ENCODE data around the gene OPTN. TPM values are rescaled to one million over a fixed set of nuclear protein-coding genes. Genes with fewer than 3 reads are reported as not detected.

Gene OPTN
- 15.2 and 18.3 TPM in 2 replicates for total RNA-seq (2014; rRNA removed; shearing (Covaris generic))

DNA sequence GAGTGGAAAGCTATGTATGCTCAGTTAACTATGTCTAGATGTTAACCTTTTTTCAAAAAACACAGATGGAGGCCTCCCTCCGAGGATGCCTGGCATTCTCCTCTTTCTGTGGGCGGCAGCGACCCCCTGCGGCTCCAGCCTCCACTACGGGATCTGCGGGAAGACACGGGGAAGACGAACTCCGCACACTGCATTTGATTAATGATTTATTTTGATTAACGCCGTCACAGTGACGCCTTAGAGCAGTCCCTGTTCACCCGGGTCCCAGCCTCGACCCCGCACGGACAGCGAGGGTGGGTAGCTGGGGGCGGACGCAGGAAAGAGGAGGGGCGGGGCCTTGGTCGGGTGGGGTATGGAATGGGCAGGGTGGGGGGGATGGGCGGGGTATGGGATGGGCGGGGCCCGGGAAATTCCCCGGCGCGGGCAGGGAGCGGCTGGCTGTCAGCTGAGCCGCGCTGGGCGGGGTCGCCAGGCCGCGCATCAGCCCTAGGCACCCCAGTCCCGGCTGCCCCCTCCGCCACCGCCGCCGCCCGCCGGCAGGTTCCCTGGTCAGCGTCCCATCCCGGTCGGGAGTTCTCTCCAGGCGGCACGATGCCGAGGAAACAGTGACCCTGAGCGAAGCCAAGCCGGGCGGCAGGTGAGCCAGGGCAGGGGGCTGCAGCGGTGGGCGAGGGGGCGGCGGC is at the start of gene OPTN:
Gene OPTN, plus strand, starts transcription at position 498 of the 683 bp plus-strand sequence. CDS start 8,960 bp downstream, outside the sequence.

DNA sequence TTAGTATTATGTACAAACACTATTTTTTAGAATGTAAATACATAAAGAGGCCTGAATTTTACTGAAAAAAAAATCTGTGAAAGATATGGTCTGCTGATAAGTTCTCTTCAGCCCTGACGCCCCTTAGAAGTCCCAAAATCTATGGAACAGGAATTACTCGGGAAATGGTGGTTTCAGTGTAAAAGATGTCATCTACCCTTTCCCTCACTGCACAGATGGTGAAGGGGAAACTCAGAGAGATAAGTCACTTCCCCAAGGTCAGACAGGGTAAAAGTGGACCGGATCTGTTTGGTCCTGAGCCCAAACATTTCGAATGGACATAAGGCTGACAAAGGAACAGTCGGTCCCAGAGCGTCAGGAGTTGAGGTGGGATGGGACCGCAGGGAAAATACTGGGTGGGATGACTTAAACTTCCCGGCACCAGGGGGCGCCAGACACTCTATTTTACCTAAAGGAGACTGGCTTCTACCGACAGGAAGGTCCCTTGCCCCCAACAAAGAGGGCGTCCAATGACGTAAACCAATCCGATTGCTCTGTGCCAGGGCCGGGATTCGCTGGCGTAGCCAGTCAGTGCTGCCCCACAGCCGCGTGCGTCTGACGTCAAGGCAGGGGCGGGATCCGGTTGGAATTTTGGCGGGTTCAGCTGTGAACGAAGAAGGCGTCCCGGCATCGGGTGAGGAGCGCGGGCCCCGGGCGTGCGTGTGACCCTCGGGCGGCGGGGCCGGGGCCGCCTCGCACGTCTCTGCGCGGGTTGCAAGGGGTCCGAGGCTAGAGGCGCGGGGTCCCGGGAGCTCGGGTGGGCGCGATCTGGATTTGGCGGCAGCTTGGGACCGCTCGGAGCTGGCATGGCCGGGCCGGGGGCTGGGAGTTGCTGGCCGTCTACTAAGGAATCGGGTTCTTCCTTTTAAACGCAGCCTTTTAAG is 61.2 kb downstream of the OPTN start, which contains the start of gene MCM10:
Gene MCM10, plus strand, starts transcription at position 625 of the 923 bp plus-strand sequence. CDS start 2,645 bp downstream, outside the sequence.

Small RNAs within 50 kb of the gene (small RNA-seq; reads per million reads assigned to genes)
- not detected for gene SNRPGP5

Other genes with a start within 250 kb of the OPTN start
- 0.50 and 1.0 TPM in 2 replicates for gene CCDC3, start 98.5 kb upstream of the OPTN start, total RNA-seq (2014; rRNA removed; shearing (Covaris generic))
- 26.8 and 36.0 TPM in 2 replicates for gene MCM10, start 61.4 kb downstream of the OPTN start, total RNA-seq (2014; rRNA removed; shearing (Covaris generic))
- not detected in 2 replicates for gene UCMA, start 134.2 kb downstream of the OPTN start, total RNA-seq (2014; rRNA removed; shearing (Covaris generic))
- 8.6 and 10.6 TPM in 2 replicates for gene PHYH, start 199.9 kb downstream of the OPTN start, total RNA-seq (2014; rRNA removed; shearing (Covaris generic))
- gene SEPHS1, start 248.1 kb downstream of the OPTN start, total RNA-seq (2014; rRNA removed; shearing (Covaris generic)) = 35.2 and 39.7 TPM in 2 replicates